ENCODE data around the gene TMEM91. TPM values are rescaled to one million over a fixed set of nuclear protein-coding genes. Genes with fewer than 3 reads are reported as not detected.

The TMEM91 gene
- total and polyA plus RNA-seq, 2 of the 13 experiments (the other 11 are each of a cell fraction or from before 2014, with no cell fraction given), result 6.3 to 10.3 TPM

DNA sequence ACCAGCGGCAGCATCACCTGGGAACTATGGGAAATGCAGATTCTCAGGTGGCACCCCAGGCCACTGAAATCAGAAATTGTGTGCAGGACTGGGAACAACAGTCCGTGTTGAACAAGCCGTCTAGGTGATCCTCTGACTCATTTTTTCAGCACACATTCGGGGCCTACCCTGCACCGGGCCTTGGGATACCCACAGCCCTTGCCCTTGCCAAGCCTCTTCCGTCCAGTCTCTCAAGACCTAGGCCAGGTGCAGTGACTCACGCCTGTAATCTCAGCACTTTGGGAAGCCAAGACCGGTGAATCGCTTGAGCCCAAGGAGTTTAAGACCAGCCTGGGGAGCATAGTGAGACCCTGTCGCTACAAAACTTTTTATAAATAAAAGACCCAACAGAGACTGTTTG, 40.9 kb upstream of the TMEM91 start:
- intact Hi-C loops (cut with micrococcal nuclease; ENCODE audit: unreplicated experiment) (no loop called here), in situ Hi-C loops (cut with HindIII; ENCODE audit: extremely low pct_ligation_motif_present, low pct_unique_long_range_greater_than_20kb) (no loop called here)
- Histone ChIP-seq H3K27me3 (ENCODE audit: control insufficient read depth in 1 of 2, insufficient read depth in 2 of 2, low read length in 2 of 2) (no peaks in the 10 kb centered on the region), H3K27ac (ENCODE audit: extremely low read length, insufficient read depth, low read length) (no peak overlapping the region), H4K20me1 (ENCODE audit: insufficient read depth, low read length) (no peaks in the 10 kb centered on the region), H3K4me2 (ENCODE audit: low read depth, low read length) (no peak overlapping the region), H3K4me3 (replicated peaks in 1 of 3; ENCODE audit: insufficient read depth in 1 of 3, low read depth in 2 of 3, low read length in 3 of 3) (no peak overlapping the region), H3K9me3 (ENCODE audit: low read length) (no peaks in the 10 kb centered on the region), H3K9ac (ENCODE audit: insufficient read depth, low read depth, low read length) (no peak overlapping the region), H2AFZ (ENCODE audit: low read length) (no peak overlapping the region), H3K79me2 (ENCODE audit: insufficient read depth, low read length) (no peaks in the 10 kb centered on the region), H3K4me1 (ENCODE audit: insufficient read depth, low read length) (no peaks in the 10 kb centered on the region), H3K36me3 (replicated peaks in 1 of 2; ENCODE audit: control insufficient read depth in 1 of 2, insufficient read depth in 2 of 2, low read length in 2 of 2) (peaks cover 9 to 47% of the 10 kb centered on the region in 2 experiments; a peak in 4 of 5 replicates)
- ATAC-seq (no peak), DNase-seq (ENCODE audit: low spot score) (no peak), FAIRE-seq (no peak)
- CTCF ChIA-PET (ENCODE audit: low intra/inter-chr PET ratio, low total read pairs), result no interaction called here
- TF ChIP-seq NFYB (CRISPR knock-in tag; IDR thresholded peaks at IDR 0.05) (no peak), ZNF614 (CRISPR knock-in tag; IDR thresholded peaks at IDR 0.05; ENCODE audit: borderline replicate concordance) (no peak), TBP (CRISPR knock-in tag; IDR thresholded peaks at IDR 0.05) (no peak), SYNCRIP (IDR thresholded peaks at IDR 0.05; ENCODE audit: insufficient read depth, low read depth, low read length) (no peak), MBNL3 (CRISPR knock-in tag; conservative IDR thresholded peaks at IDR 0.05) (no peak), ETV6 (CRISPR knock-in tag; conservative IDR thresholded peaks at IDR 0.05) (no peak), SOX6 (IDR thresholded peaks at IDR 0.05) (no peak), SOX6 (CRISPR knock-in tag; IDR thresholded peaks at IDR 0.05) (no peak), CREB1 (IDR thresholded peaks at IDR 0.05) (no peak), CREB1 (CRISPR knock-in tag; IDR thresholded peaks at IDR 0.05) (no peak), POLR2AphosphoS2 (IDR thresholded peaks at IDR 0.05; ENCODE audit: low read depth, low read length) (no peak), ZNF737 (CRISPR knock-in tag; IDR thresholded peaks at IDR 0.05; ENCODE audit: borderline replicate concordance) (no peak), ZNF816 (CRISPR knock-in tag; IDR thresholded peaks at IDR 0.05; ENCODE audit: borderline replicate concordance) (no peak), ARHGAP35 (CRISPR knock-in tag; IDR thresholded peaks at IDR 0.05; ENCODE audit: borderline replicate concordance) (no peak), MTA3 (CRISPR knock-in tag; IDR thresholded peaks at IDR 0.05) (no peak)
- TF ChIP-seq, protein P1, sequence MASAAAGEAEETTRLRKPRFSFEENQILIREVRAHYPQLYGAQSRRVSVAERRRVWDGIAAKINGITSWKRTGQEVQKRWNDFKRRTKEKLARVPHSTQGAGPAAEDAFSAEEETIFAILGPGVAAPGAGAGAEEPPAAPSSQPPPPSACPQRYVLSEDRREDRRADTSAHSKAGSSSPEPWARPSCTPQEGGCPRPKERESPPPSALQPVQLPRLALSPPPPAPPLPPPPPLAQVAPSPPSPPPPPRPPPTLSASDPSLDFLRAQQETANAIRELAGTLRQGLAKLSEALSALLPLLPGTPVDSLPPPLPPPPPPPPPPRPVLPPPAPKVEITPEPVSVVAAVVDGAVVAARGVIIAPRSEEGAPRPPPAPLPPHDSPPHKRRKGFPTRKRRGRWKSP (CRISPR knock-in tag; IDR thresholded peaks at IDR 0.05), result no peak
- TF ChIP-seq, protein P2, sequence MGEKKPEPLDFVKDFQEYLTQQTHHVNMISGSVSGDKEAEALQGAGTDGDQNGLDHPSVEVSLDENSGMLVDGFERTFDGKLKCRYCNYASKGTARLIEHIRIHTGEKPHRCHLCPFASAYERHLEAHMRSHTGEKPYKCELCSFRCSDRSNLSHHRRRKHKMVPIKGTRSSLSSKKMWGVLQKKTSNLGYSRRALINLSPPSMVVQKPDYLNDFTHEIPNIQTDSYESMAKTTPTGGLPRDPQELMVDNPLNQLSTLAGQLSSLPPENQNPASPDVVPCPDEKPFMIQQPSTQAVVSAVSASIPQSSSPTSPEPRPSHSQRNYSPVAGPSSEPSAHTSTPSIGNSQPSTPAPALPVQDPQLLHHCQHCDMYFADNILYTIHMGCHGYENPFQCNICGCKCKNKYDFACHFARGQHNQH (CRISPR knock-in tag; IDR thresholded peaks at IDR 0.05), result no peak
- TF ChIP-seq, protein P3, sequence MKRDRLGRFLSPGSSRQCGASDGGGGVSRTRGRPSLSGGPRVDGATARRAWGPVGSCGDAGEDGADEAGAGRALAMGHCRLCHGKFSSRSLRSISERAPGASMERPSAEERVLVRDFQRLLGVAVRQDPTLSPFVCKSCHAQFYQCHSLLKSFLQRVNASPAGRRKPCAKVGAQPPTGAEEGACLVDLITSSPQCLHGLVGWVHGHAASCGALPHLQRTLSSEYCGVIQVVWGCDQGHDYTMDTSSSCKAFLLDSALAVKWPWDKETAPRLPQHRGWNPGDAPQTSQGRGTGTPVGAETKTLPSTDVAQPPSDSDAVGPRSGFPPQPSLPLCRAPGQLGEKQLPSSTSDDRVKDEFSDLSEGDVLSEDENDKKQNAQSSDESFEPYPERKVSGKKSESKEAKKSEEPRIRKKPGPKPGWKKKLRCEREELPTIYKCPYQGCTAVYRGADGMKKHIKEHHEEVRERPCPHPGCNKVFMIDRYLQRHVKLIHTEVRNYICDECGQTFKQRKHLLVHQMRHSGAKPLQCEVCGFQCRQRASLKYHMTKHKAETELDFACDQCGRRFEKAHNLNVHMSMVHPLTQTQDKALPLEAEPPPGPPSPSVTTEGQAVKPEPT (CRISPR knock-in tag; IDR thresholded peaks at IDR 0.05; ENCODE audit: low read depth), result no peak
- TF ChIP-seq, protein P4, sequence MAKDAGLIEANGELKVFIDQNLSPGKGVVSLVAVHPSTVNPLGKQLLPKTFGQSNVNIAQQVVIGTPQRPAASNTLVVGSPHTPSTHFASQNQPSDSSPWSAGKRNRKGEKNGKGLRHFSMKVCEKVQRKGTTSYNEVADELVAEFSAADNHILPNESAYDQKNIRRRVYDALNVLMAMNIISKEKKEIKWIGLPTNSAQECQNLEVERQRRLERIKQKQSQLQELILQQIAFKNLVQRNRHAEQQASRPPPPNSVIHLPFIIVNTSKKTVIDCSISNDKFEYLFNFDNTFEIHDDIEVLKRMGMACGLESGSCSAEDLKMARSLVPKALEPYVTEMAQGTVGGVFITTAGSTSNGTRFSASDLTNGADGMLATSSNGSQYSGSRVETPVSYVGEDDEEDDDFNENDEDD (CRISPR knock-in tag; IDR thresholded peaks at IDR 0.05; ENCODE audit: borderline replicate concordance), result no peak
- 100% methylated on average over 6 of the region's 10 CpGs for WGBS (ENCODE audit: low lambda C conversion rate)
- no TSS peak for BruUV-seq (replicated peaks)
- POLR2A ChIA-PET, result no interaction called here

Measured in HepG2 (cell line).